Stimulated activated naive CD8-positive, alpha-beta T cell treated with anti-CD3 and anti-CD28 coated beads, Interleukin-15, Interleukin-2, amounts not matched to agents 100 U/mL and 50 U/mL, for 24 hours (primary cell): ENCODE measurements around the gene PLEKHF1.

Source experiments
- ATAC-seq: fragments of 150-1000 bp; cut with Tn5 transposase; one replicate; pipeline ENCODE4 v1.10.0; 2021
- DNase-seq: peaks from one replicate; pipeline ENCODE4 v3.0.0; 2021

PLEKHF1 gene

DNA sequence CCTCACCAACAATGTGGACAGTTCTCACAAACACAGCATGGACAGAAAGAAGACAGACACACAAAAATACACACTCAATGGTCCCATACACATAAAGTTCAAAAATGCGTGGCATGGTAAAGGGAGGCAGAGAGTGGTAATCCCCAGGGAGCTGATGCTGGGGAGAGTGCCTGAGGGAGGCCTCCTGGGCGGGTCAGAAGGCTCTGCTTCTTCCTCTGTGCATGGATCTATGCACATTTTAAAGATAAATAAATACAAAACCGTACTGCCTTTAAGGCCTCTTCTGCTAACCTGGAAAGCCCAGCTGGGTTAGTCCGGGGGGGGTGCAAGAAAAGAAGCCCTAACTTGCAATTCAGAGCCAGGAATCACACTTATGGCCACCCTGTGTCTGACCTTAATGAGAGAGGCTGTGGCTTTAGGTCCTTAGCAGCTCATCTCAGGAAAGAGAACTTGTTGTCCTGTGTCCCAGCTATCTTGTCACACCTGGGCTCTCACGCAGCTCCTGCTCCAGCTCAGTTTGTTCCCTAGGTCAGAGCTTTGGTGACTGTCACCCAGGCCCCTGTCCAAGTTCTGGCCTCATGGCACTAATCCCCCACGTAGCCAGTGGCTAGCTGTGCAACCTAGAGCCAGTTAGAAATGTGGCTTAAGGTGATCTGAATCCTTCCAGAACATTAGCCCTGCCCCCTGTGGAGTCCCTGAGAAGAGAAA, 30.7 kb upstream of the PLEKHF1 start:
- DNase-seq: no peak
- ATAC-seq: no peak

DNA sequence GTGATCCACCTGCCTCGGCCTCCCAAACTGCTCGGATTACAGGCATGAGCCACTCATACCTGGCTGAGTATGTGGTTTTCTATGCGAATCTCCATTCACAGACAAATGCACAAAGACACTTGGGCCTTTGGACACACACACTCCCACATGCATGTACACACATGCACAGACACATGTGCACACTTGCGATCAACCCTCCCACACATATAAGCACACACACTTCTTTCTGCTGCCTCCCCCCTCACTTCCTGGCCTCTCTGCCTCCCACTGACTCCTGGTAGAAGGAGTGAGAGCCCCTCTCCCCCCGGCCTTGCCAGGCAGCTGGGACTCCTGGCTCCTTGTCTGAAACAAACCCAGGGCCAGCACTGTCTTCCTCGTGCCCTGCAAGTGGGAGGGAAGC, 29.3 kb upstream of the PLEKHF1 start:
- no peak for ATAC-seq

DNA sequence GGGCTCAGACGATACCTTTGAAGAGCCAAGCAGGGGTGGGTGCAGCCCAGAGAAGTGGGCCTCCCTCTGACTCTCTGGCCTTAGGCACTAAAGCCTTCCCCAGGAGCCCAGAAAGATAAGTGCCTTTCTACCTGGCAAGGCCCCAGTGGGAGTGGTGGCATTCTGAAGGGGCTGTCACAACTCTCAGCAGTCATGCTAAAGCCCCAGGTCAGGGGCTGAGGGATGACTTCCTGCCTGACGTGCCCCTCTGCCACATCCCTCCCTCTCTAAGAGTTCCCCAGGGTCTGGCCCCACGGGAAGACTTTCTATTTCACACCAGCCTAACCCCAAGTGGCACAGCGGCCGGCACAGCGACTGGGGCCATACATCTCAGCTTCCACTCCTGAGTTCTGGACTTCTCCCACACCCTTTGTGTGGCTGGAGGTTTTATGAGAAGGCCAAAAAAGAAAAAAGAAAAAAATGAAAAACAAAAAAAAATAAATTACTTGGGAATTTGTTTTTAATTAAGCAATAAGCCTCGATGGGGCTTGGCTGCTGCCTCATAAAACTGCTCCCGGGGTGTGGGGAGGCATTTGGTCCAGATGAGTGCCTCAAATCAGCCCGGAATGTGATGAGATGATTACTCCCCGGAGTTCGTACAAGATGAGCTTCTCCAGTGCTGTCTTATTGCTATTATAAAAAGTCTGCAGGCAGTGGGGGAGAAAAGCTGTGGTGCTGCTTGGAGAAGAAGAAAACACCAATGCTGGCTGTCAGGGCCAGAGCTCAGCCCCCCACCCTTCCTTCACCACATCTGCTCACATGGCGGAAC, 28.5 kb upstream of the PLEKHF1 start:
- ATAC-seq: no peak
- no peak for DNase-seq

More for the DNA sequence above, 29.3 kb upstream of the PLEKHF1 start:
- no peak for DNase-seq

DNA sequence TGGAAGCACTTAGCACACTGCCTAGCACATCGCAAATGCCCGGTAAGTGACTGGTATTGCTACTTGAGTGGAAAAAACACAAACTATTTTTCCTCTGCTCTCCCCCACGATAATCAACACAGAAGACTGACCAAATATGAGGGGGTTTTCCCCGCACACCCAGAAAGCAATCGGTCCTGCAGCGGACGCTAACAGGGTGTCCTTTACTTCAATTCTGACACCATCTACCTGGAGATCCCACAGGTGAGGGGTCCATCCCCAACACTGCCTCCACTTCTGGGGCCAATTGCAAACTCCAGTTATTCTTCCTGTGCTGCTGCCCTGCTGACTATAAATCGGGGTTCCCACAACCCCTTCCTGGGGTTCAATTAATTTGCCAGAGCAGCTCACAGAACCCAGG, 26.2 kb upstream of the PLEKHF1 start:
- DNase-seq: no peak
- no peak for ATAC-seq

DNA sequence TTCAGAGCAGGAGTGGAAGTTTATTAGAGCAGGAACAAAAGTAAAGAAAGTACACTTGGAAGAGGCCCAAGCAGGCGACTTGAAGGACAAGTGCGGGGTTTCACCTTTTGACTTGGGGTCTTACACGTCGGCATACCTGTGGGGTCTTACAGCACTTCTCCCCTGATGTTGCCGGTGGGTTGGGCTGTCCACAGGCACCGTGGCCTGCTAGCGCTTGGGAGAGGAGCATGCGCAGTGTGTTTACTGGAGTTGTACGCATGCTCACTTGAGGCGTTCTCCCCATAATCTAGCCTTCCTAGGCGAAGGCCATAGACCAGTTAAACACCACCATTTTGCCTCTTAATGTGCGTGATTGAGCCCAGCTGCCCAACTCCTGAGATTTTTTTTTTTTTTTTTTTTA, 25.0 kb upstream of the PLEKHF1 start:
- no peak for DNase-seq

DNA sequence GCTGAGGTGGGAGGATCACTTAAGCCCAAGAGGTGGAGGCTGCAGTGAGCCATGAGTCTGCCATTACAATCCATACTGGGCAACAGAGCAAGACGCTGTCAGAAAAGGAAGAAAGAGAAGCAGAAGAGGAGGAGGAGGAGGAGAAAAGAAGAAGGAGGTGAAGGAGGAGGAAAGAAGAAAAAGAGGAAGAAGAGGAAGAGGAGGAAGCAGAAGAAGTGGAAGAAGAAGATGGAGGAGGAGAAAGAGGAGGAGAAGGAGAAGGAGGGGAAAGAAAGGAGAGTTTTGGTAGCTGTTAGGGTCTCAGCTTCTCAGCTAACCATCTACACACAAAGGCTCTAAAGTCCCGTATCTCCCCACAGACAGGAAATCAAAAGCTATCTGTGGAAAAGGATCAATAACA, 23.7 kb upstream of the PLEKHF1 start:
- DNase-seq (no peak), ATAC-seq (no peak)

More for the DNA sequence above, 25.0 kb upstream of the PLEKHF1 start:
- ATAC-seq: no peak

DNA sequence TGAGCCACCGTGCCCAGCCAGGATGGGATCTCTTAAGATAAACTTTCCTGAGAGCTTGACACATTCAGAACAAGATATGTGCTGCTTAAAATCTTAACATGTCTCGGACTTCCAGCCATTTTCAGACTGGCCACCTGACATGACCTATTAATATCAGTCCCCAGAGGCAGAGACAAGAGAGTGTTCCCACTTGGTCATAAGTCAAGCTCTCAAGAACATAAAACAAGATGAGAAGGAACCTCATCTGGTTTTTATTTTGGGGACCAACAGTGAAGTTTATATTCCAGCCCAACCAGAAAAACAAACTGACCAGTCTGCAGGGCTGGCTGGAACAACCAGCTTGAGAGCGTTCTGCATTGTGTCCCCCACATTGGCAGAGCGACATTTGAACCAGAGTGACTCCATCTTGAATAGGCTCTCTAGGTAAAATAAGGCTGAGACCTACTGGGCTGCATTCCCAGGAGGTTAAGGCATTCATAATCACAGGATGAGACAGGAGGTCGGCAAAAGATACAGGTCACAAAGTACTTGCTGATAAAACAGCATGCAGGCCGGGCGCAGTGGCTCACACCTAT, 21.8 kb upstream of the PLEKHF1 start:
- ATAC-seq (no peak), DNase-seq (no peak)

DNA sequence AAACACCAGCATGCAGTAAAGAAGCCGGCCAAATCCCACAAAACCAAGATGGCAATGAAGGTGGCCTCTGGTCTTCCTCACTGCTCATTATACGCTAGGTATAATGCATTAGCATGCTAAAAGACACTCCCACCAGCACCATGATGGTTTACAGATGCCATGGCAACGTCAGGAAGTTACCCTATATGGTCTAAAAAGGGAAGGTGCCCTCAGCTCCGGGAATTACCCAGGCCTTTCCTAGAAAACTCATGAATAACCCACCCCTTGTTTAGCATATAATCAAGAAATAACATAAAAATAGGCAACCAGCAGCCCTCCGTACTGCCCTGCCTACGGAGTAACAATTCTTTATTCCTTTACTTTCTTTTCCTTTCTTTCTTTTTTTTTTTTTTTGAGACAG, 21.1 kb upstream of the PLEKHF1 start:
- ATAC-seq: no peak
- no peak for DNase-seq

DNA sequence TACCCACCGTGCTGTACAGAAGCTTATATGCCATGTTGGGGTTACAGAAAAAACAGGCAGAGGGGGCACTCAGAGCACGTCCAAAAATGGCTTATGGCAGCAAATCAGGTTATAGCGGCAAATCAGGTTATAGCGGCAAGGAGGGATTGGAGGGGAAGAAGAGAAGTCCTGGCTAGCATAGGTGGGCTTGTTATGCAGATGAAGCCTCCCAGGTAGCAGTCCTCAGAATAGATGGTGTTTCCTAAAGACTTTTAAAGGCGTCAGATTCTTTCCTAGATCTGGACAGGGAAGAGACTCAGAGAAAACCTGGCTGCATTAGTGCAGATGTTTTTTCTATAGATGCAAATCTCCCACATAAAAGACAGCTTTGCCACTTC, 19.8 kb upstream of the PLEKHF1 start:
- ATAC-seq: no peak

DNA sequence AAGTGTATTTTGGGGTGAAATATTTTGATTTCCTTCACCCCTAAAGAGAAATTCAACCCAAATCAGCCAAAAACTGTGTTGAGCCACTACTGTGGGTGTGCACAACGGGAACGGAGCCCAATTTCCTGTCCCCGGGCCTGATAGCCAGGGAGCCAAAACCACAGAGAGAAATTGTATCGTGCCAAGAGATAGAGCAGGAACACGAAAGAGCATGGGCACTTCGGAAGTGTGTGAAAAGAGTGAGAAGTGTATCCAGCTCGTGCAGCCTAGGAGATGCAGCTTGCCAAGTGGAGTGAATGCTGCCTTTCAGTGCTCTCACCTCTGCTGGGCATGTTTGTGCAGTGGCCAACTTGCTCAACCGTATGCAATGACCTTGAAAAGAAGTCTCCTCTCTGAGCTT, 19.4 kb upstream of the PLEKHF1 start:
- ATAC-seq: no peak

More for the DNA sequence above, 19.8 kb upstream of the PLEKHF1 start:
- no peak for DNase-seq

DNA sequence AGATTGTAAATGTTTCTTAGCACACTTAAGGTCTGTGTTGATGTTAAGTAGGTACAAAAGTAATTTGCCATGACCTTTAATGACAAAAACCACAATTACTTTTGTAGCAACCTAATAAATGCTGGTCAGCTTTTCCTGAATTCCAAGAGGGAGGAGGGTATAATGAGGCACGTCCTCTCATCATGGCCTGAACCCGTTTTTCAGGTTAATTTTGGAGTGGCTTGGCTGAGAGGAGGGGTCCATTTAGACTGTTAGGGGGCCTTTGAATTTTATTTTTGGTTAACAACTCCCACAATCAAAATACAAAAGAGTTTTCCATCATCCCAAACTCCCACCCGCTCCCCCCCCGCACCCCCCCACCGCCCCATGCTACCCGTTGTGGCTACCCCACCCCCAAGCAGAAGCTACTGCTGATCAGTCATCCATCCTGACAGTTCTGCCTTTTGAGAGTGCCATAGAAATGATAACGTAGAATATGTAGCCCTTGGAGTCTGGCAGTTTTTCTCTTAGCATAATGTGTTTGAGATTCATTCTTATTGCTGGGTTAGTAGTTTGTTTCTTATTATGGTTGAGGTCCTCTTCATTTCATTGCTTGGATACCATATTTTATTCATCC, 14.4 kb upstream of the PLEKHF1 start:
- ATAC-seq (no peak), DNase-seq (no peak)

More for the DNA sequence above, 19.4 kb upstream of the PLEKHF1 start:
- no peak for DNase-seq

DNA sequence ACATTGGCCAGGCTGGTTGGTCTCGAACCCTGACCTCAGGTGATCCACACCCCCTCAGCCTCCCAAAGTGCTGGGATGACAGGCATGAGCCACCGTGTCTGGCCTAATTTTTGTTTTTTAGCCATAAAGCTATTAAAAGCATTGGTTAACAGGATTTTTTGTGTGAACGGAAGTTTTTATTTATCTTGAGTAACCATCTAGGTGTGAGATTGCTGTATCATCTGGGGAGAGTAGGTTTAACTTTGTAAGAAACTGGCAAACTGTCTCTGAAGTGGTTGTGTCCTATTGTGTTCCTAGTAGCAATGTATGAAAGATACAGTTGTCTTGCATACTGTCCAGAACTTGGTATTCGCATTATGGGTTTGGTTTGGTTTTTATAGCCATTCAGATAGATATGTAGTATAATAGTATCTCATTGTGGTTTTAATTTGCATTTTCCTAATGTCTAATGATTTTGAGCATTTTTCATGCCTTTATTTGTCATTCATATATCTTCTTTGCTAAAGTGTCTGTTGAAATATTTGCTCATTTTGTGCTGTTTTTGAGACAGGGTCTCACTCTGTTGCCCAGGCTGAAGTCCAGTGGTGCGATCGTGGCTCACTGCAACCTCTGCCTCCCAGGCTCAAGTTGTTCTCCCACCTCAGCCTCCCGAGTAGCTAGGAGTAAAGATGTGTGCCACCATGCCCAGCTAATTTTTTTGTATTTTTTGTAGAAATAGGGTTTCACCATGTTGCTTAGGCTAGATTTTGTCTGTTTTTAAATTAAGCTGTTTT, 13.5 kb upstream of the PLEKHF1 start:
- ATAC-seq (no peak), DNase-seq (no peak)

DNA sequence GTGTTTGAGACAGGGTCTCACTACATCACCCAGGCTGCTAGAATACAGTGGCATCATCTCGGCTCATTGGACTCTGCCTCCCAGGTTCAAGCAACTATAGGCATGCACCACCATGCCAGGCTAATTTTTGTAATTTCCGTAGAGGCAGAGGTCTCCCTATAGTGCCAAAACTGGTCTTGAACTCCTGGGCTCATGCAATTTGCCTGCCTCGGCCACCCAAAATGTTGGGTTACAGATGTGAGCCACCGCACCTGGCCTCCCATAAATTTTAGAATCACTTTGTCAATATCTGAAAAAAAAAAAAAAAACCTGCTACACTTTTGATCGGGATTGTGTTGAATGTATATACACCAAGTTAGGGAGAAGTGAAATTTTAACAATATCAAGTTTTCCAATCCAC, 11.9 kb upstream of the PLEKHF1 start:
- ATAC-seq: no peak
- no peak for DNase-seq

DNA sequence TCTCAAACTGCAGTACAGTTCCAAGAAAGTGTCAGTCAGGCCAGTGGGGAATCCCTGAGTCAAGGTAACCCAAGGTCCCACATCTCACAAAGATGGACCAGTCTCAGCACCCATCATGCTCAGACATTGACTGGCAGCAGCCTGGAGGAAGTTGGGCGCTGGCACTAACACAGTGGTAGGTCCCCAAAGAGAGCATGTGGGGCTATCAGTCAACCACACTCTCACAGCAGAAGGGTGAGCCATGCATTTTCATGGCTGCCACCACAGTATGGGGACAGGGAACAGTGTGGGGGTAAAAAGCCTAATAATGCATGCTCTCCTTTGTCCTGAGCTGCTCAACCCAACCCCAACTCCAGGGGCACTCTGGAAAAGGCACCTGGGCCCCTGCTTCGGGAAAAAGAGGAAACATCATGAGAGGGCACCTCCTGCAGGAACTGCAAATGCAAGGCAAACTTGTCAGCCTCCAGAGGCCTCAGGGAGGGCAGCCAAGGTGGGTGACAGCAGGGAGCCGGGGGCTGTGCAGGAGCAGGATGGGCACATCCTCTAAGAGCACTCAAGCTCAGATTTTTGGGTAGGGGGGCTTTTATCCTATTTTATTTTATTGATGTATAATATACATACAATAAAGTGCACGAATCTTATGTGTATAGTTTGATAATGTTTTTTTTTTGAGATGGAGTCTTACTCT, 9.5 kb upstream of the PLEKHF1 start:
- DNase-seq (no peak), ATAC-seq (peak; percentile 32)

DNA sequence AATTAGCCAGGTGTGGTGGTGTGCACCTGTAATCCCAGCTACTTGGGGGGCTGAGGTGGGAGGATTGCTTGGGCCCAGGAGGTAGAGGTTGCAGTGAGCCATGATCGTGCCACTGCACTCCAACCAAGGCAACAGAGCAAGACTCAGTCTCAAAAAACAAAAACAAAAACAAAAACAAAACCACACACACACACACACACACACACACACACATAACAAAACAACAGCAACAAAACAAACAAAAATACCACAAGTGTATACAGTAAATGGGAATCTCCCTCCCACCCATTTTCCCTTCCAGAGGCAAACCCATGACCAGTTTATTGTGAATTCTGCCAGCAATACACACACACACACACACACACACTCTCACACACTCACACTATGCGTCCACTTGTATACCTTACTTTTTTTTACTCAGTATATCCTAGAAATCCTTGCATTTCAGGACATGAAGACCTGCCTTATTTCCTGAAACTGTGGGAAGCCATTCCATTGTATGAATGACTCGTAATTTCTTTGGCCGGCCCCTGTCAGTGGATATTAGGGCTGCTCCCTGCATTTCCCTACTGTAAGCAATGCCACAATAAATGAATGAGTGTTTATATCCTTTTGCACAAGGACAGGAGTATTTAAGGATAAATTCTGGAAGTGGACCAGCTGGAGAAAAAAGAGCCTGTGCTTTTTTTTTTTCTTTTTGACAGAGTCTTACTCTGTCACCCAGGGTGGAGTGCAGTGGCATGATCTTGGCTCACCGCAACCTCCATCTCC, 6.9 kb upstream of the PLEKHF1 start:
- no peak for ATAC-seq

DNA sequence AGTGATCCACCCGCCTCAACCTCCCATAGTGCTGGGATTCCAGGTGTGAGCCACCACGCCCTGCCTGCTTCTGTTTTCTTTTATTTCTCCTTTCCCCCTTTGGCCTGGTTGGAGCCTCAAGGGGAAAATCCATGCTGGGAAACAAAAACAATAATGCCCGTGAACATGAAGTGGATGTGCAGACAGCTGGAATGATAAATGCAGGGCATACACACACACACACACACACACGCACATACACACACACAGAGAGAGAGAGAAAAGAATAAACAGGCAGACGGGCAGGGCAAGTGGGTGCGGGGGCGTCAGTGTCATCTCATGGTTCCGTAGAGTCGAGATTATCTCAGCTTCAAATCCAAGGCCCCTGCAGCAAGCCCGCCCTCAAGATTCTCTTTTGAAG, 4.4 kb upstream of the PLEKHF1 start:
- ATAC-seq: no peak
- peak; percentile 65 for DNase-seq

More for the DNA sequence above, 6.9 kb upstream of the PLEKHF1 start:
- no peak for DNase-seq

DNA sequence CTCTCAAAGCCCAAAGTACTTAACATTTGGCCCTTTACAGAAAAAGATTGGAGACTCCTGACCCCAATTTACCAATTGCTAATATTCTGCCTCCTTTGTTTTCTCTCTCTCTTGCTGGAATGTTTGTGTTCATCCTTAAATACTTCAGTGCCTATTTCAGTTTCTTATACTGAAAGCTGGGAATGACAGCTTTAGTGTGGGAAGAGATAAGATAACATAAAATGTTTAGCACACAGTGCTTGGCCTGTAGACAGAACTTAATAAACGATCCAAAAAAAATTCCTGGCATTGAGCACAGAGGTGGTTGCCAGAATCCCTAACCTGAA, 3.0 kb upstream of the PLEKHF1 start:
- no peak for DNase-seq
- no peak for ATAC-seq

DNA sequence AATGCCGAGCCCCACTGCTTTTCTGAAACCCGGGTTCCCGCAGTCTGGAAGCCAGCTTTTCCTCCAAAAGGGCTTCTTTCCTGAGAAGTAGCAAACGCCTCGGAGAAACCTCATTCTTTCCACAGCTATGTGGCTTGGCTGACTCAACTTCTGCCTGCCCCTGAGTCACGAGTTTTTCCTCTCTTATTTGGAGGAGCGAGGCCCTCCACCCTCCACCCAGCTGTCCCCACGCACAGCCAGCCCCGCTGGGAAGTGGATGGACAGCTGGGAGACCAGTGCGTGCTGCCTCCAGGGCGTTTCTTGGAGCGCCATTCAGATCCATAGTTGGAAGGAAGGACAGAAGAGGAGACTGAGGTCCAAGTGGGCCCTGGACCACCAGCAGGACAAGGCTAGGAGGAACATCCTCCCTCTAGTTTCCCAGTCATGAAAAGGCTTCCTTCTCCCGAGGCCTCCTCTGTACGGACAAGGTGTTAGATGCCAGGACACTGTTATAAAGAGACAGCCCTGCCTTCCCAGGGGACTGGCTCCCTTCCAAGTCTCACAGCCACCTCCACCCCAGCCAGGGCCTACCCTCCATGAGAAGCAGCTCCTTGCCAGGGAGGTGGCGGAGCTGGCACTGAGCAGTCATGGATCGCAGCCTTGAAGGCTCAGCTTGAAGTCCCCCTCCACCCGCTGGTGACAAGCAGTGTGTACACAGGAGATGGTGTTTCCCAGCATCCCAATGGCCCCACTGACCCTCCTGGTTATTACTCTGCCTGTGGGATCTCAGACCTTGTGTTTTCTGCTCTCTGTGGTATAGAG, 2.5 kb upstream of the PLEKHF1 start:
- peak; percentile 62 for DNase-seq

DNA sequence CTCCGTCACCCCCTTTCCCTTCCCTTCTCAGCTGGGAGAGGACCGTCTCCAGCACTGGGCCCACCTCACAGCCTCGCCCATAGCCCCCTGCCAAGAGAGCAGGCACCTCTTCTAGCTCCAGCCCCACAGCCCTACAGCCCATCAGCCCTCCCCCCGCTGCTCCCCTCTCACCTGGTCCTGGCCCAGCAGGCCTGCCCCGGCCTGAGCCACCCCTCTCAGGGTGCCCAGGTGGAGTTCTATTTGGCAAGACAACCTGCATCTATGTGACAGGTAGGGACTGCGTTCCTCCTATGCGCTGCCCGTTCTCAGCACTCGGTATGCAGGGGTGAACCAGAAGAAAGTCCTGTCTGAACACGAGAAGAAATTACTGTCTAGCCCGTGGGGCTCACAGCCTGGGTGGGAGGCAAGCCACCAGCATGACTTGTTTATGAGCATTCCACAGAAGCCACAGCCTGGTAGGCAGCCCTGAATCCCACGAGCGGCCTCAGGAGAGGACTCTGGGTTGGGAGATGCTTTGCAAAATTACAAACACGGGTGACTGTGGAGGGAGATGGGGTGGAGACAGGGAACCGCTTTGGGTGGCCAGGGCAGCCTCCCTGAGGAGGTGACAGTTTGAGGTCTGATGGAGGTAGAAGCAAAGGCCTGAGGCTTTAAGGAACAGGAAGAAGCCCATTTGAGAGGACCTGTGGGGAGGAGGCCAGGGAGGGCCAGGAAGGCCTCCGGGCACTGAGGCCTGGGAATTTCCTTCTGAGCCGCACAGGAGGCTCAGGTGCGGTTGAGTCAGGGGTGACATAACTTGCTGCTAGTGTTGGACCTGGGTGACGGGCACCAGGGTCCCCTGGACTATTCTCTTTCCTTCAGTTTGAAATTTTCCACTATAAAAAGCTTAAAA, 1.2 kb upstream of the PLEKHF1 start:
- DNase-seq: no peak
- no peak for ATAC-seq

More for the DNA sequence above, 2.5 kb upstream of the PLEKHF1 start:
- peak; percentile 41 for ATAC-seq
